Chondrocyte (in vitro differentiated cells): Measurements from ENCODE around the gene BCOR. TPM values are rescaled to one million over a fixed set of nuclear protein-coding genes. Genes with fewer than 3 reads are reported as not detected.

ENCODE experiments used
- DNase-seq: peaks from one replicate; pipeline ENCODE4 v3.0.0; 2021; ENCODE audit warnings: mixed read lengths, low spot score
- H3K27ac Mint-ChIP-seq: one replicate; pipeline ENCODE4 v1.8.0; 2021; ENCODE audit warnings: mild to moderate bottlenecking, moderate library complexity, mixed read lengths; ENCODE audit not compliant: unreplicated experiment
- H3K27me3 Mint-ChIP-seq: 2 replicates; pipeline ENCODE4 v1.8.0; 2021; ENCODE audit warnings: low read depth, mixed read lengths
- H3K36me3 Mint-ChIP-seq: 2 replicates; pipeline ENCODE4 v1.8.0; 2021; ENCODE audit warnings: low read depth, mixed read lengths
- H3K4me1 Mint-ChIP-seq: 2 replicates; pipeline ENCODE4 v1.8.0; 2021; ENCODE audit warnings: low read depth, mild to moderate bottlenecking, mixed read lengths
- H3K4me3 Mint-ChIP-seq: one replicate; pipeline ENCODE4 v1.8.0; 2021; ENCODE audit warnings: mild to moderate bottlenecking, moderate library complexity, mixed read lengths; ENCODE audit not compliant: unreplicated experiment
- H3K9me3 Mint-ChIP-seq: 2 replicates; pipeline ENCODE4 v1.8.0; 2021; ENCODE audit warnings: low read depth, mixed read lengths
- total RNA-seq: library from RNA; stranded (reverse); gene quantifications from 3 replicates; pipeline ENCODE4 v1.2.1, GENCODE V29; 2021
- TF ChIP-seq, protein P1 (sequence below): fragments of 200-600 bp; sonication (generic); IDR thresholded peaks from 2 replicates; pipeline ENCODE4 v1.5.0; 2021; ENCODE audit warnings: antibody characterized with exemption, mild to moderate bottlenecking, moderate library complexity

Gene BCOR
- total RNA-seq, 1 donor from 2014 or later, result 11.0 TPM

DNA sequence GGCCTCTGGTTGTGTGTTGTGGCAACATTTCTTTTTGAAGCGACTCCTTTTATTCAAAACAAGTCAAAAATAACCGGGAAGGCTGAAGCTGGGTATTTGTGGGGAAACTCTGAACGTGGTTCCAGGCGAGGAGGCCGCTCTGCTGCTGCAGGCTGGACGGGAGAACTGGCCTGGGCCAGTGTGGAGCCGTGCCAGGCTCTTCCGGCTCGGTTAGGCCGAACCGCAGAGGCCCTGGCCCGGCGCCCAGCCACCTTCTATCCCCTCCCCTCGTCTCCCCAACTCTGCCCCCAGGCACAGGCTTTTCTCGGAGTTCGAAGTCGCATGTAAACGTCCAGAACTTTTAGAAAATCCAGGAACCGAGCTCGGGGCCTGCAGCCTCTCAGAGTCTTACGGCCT lies 2.4 kb upstream of the BCOR start:
- peak overlapping the region; percentile 88 for H3K27ac Mint-ChIP-seq
- DNase-seq, result no peak

DNA sequence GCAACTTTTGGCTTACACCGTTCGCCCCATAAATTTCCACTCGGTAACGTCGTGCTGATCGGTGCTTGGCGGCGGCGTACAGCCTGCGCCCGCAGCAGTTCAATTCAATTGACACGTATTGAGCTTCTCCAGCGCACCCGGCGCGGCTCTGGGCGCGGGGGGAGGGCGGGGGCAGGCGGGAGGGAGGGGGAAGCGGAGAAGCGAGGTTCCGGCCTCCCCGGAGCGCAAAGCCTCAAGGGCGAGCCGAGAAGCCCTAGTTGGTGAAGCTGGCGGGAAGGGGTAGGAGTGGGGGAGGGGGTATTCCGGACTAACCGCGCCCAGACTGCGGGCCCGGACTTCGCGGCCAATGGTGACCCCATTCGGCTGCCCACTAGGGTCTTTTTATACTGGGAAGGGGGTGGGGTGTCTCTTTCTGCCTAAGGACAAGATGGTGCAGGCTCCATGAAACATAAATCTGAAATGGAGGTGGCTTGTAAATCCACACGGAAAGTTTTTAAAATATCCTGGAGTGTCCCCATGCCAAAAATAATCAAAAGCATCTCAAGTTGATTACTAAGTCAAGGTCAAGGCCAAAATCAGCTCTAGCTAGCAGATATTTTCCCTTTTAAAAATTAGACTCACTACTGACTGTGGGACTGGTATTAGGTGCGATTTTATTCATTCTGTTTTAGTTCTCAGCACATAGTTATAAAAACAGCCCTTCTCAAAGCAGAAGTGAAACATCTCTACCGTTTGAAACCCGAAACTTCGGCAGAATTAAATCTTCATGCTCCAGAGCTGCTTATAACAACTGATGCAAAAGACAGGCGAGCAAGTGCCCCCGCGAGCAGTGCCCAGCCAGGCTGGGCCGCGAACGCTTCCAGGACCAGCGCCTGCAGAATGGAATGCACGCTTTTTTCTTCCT lies 1.5 kb upstream of the BCOR start:
- peaks cover 30% of the 10 kb centered on the region for H3K4me1 Mint-ChIP-seq
- peak overlapping the region; percentile 71 for H3K27ac Mint-ChIP-seq
- no peaks in the 10 kb centered on the region for H3K27me3 Mint-ChIP-seq
- no peaks in the 10 kb centered on the region for H3K9me3 Mint-ChIP-seq
- H3K36me3 Mint-ChIP-seq, result no peaks in the 10 kb centered on the region
- peak overlapping the region; percentile 57 for H3K4me3 Mint-ChIP-seq
- TF ChIP-seq, protein P1, sequence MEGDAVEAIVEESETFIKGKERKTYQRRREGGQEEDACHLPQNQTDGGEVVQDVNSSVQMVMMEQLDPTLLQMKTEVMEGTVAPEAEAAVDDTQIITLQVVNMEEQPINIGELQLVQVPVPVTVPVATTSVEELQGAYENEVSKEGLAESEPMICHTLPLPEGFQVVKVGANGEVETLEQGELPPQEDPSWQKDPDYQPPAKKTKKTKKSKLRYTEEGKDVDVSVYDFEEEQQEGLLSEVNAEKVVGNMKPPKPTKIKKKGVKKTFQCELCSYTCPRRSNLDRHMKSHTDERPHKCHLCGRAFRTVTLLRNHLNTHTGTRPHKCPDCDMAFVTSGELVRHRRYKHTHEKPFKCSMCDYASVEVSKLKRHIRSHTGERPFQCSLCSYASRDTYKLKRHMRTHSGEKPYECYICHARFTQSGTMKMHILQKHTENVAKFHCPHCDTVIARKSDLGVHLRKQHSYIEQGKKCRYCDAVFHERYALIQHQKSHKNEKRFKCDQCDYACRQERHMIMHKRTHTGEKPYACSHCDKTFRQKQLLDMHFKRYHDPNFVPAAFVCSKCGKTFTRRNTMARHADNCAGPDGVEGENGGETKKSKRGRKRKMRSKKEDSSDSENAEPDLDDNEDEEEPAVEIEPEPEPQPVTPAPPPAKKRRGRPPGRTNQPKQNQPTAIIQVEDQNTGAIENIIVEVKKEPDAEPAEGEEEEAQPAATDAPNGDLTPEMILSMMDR, result no peak
- DNase-seq, result no peak

More for the DNA sequence above, 2.4 kb upstream of the BCOR start:
- Mint-ChIP-seq H3K9me3 (no peaks in the 10 kb centered on the region), H3K4me3 (peak overlapping the region; percentile 25), H3K4me1 (peaks cover 27% of the 10 kb centered on the region), H3K36me3 (no peaks in the 10 kb centered on the region), H3K27me3 (no peaks in the 10 kb centered on the region)
- TF ChIP-seq, protein P1, result no peak

DNA sequence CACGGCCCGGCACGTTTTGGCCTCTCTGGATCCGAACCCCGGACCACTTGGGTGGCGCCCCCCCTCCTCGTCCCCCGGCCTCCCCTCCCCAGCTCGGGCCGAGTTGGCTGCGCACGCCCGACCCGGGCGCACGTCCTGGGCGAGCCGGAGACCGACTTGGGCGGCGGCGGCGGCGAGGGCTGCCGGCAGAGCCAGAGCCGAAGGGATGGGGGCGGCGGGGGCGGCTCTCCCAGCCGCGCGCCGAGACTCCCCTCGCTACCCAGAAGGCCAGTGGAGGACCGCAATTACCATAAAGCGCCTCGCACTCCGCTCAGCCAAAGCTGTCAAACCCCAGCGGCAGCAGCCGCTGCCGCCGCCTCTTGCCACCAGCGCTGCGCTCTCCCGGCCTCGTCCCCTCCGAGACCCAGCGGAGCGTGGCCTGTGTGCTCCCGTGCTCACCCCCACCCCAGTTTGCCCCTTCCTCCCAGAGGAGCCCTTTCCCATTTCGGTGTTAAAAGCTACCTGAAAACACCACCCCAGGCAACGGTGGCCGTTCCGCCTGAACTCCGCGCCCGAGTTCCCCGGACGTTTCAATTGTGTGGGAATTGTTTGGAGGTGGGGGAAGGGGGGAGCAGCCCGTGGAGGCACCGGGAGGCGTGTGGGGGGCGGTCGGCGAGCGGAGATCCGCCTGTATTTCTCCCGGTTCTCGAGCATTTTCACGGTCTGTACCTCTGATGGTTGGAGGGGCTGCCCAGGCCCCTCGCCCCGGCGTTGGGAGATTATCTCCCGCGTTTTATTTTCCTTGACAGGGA lies 701 bp upstream of the BCOR start:
- Mint-ChIP-seq H3K9me3 (no peaks in the 10 kb centered on the region), H3K27ac (peak overlapping the region; percentile 71), H3K4me1 (peaks cover 37% of the 10 kb centered on the region), H3K27me3 (no peaks in the 10 kb centered on the region), H3K4me3 (peak overlapping the region; percentile 62), H3K36me3 (no peaks in the 10 kb centered on the region)
- TF ChIP-seq, protein P1, result no peak
- no peak for DNase-seq

DNA sequence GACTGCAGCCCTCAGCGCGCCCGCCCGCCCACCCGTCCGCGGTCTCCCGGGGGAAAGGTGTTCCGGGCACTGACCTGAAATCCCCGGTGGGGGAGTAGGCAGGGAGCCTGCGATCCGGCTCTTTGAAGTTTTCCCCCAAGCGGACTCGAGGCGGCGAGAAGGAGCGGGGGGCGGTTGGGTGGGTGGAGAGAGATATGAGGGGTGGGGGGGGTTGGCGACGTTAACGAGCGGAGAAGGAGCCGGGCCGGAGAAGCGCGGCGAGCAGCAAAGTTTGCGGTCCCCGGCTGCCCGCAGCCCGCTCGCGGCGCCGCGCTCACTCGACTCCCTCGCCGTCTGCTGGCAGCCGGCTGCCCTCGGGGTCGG lies 636 bp downstream of the BCOR start:
- TF ChIP-seq, protein P1, result no peak
- H3K27ac Mint-ChIP-seq, result no peak overlapping the region
- H3K27me3 Mint-ChIP-seq, result no peaks in the 10 kb centered on the region
- peaks cover 48% of the 10 kb centered on the region for H3K4me1 Mint-ChIP-seq
- DNase-seq, result no peak
- no peaks in the 10 kb centered on the region for H3K36me3 Mint-ChIP-seq
- peak overlapping the region; percentile 66 for H3K4me3 Mint-ChIP-seq
- H3K9me3 Mint-ChIP-seq, result no peaks in the 10 kb centered on the region

DNA sequence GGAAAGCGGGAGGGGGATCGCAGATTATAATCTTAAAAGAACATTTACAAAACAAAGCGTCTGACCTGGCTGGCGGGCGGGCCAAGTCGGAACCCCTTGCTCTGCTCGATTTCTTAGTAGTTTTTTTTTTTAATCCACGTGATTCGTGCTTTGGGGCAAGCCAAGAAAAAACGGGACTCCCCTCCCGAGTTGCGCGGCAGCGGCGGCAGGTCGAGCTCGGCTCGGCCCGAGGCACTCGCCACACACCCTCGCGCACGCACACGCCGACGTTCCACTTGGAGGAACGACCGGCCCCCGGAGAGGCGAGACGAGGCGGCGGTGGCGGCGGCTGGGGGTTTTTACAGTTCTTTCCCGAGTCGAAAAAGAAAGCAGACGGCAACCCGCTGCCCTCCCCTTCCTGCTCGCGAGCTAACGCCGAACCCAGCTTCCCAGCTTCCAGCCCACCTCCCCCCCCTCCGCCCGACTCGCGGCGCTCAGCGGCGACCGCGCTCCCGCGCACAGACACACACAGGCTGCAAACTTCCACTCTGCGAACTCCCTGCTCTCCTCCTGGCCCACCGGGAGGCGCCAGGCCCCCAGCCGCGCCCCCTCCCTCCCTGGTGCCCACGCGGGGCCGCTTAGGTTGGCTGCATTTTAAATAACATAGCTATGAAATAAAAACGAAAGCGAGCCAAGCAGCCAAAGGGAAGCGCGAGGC lies 1.2 kb downstream of the BCOR start:
- DNase-seq, result no peak
- no peaks in the 10 kb centered on the region for H3K27me3 Mint-ChIP-seq
- peaks cover 44% of the 10 kb centered on the region for H3K4me1 Mint-ChIP-seq
- peak overlapping the region; percentile 80 for H3K27ac Mint-ChIP-seq
- no peaks in the 10 kb centered on the region for H3K36me3 Mint-ChIP-seq
- no peaks in the 10 kb centered on the region for H3K9me3 Mint-ChIP-seq
- peak overlapping the region; percentile 76 for H3K4me3 Mint-ChIP-seq
- TF ChIP-seq, protein P1, result peak; percentile 6
